Endothelial cell of umbilical vein (primary cell): ENCODE data around the gene STXBP5L. TPM values are rescaled to one million over a fixed set of nuclear protein-coding genes. Genes with fewer than 3 reads are reported as not detected.

ENCODE experiments used
- BruUV-seq: library from RNA; stranded (reverse); fragments of 400-500 nt; replicated peaks from 2 replicates; lab custom pipeline; 2021; lab: Mats Ljungman, UMichigan
- CTCF ChIA-PET: fragments of 300-600, 350-600 bp; sonication (Branson Sonifier 250); formaldehyde crosslinking; loops from one replicate; lab custom pipeline; 2021; ENCODE audit warnings: antibody characterized with exemption, inconsistent platforms; lab: Charles Lee
- POLR2A ChIA-PET: fragments of 300-600, 350-600 bp; sonication (Branson Sonifier 250); formaldehyde crosslinking; loops from one replicate; lab custom pipeline; 2021; ENCODE audit warnings: antibody characterized with exemption, inconsistent platforms; lab: Charles Lee
- DNase-seq: peaks from one replicate; pipeline ENCODE4 v3.0.0-alpha.2; 2011; ENCODE audit warnings: low read depth, low spot score
- FAIRE-seq: peaks from 2 replicates; lab custom pipeline; 2011; peaks lifted over from hg19 to GRCh38; lab: Jason Lieb, UNC
- H2AFZ ChIP-seq: 2 replicates; pipeline ENCODE4 v1.6.0; 2012; ENCODE audit warnings: low read depth, low read length, control low read depth, inconsistent platforms
- H3K27ac ChIP-seq: 2 replicates; pipeline ENCODE4 v1.5.1; 2011; ENCODE audit warnings: low read depth, mild to moderate bottlenecking, control low read depth, low read length, moderate library complexity; ENCODE audit not compliant: insufficient read depth
- H3K27me3 ChIP-seq, 2 experiments: 2 replicates each; pipeline versions ENCODE4 v1.6.0 to v1.6.1; 2011; ENCODE audit warnings: low read length in 2 of 2, mixed read lengths in 1 of 2; ENCODE audit not compliant: control insufficient read depth in 2 of 2, insufficient read depth in 2 of 2
- H3K36me3 ChIP-seq, 2 experiments: 2 replicates in 1 of 2; 3 replicates in 1 of 2; pipeline ENCODE4 v1.5.1; 2011; ENCODE audit warnings: low read length in 2 of 2, mild to moderate bottlenecking in 1 of 2, moderate library complexity in 1 of 2; ENCODE audit not compliant: control insufficient read depth in 2 of 2, insufficient read depth in 2 of 2; ENCODE audit errors: extremely low read depth in 1 of 2
- H3K4me1 ChIP-seq: 3 replicates; pipeline ENCODE4 v1.5.1; 2011; ENCODE audit warnings: mild to moderate bottlenecking, low read length; ENCODE audit not compliant: control insufficient read depth, insufficient read depth; ENCODE audit errors: extremely low read depth
- H3K4me2 ChIP-seq: 2 replicates; pipeline ENCODE4 v1.6.1; 2011; ENCODE audit warnings: low read length, control low read depth, mixed read lengths; ENCODE audit not compliant: insufficient read depth
- H3K4me3 ChIP-seq, 3 experiments: fragments of 200-600 bp in 1 of 3; sonication (generic), shearing (Covaris generic) in 1 of 3; replicated peaks in 1 of 3; 2 replicates each; pipeline ENCODE4 v1.5.1; 2011 to 2016; ENCODE audit warnings: control low read depth in 3 of 3, low read length in 3 of 3, mild to moderate bottlenecking in 2 of 3, inconsistent platforms in 1 of 3, low read depth in 1 of 3, moderate library complexity in 1 of 3; ENCODE audit not compliant: insufficient read depth in 1 of 3
- H3K79me2 ChIP-seq: 2 replicates; pipeline ENCODE4 v1.6.0; 2012; ENCODE audit warnings: low read length, inconsistent platforms; ENCODE audit not compliant: control insufficient read depth, insufficient read depth
- H3K9ac ChIP-seq: replicated peaks from 2 replicates; pipeline ENCODE3; 2011; ENCODE audit warnings: low read length, control low read depth; ENCODE audit not compliant: insufficient read depth; ENCODE audit errors: extremely low read depth
- H3K9me1 ChIP-seq: replicated peaks from 3 replicates; pipeline ENCODE4 v1.6.0; 2011; ENCODE audit warnings: mild to moderate bottlenecking, low read length; ENCODE audit not compliant: control insufficient read depth, insufficient read depth; ENCODE audit errors: extremely low read depth
- H3K9me3 ChIP-seq: replicated peaks from 2 replicates; pipeline ENCODE4 v1.5.1; 2012; ENCODE audit warnings: low read length, inconsistent platforms; ENCODE audit not compliant: control insufficient read depth, insufficient read depth
- H4K20me1 ChIP-seq: replicated peaks from 2 replicates; pipeline ENCODE3; 2011; ENCODE audit warnings: mild to moderate bottlenecking, low read length; ENCODE audit not compliant: control insufficient read depth, insufficient read depth; ENCODE audit errors: extremely low read depth
- EZH2 ChIP-seq: IDR thresholded peaks from 2 replicates; pipeline ENCODE4 v1.6.1; 2012; ENCODE audit warnings: borderline replicate concordance, low read depth, mild to moderate bottlenecking, moderate library complexity, low read length, inconsistent platforms; ENCODE audit not compliant: severe bottlenecking
- FOS ChIP-seq: IDR thresholded peaks from 2 replicates; pipeline ENCODE4 v1.6.1; 2011; ENCODE audit warnings: mild to moderate bottlenecking, low read length, moderate library complexity, borderline replicate concordance; ENCODE audit not compliant: insufficient read depth
- GATA2 ChIP-seq: IDR thresholded peaks from 2 replicates; pipeline ENCODE4 v1.7.0; 2011; ENCODE audit warnings: low read depth, mild to moderate bottlenecking, moderate library complexity, mixed read lengths, low read length; ENCODE audit not compliant: insufficient read length, insufficient read depth
- JUN ChIP-seq: IDR thresholded peaks from 2 replicates; pipeline ENCODE4 v1.6.1; 2011; ENCODE audit warnings: borderline replicate concordance, low read depth; ENCODE audit not compliant: insufficient read length, insufficient read depth
- MYC ChIP-seq: IDR thresholded peaks from one replicate; pipeline ENCODE4 v1.6.1; 2011; ENCODE audit warnings: mild to moderate bottlenecking, low read depth, low read length
- POLR2A ChIP-seq: IDR thresholded peaks from 2 replicates; pipeline ENCODE4 v1.6.1; 2012; ENCODE audit warnings: low read depth, mild to moderate bottlenecking, control low read depth, low read length
- POLR2AphosphoS5 ChIP-seq: IDR thresholded peaks from 2 replicates; pipeline ENCODE4 v1.6.1; 2012; ENCODE audit warnings: low read depth, mild to moderate bottlenecking, control low read depth, low read length, moderate library complexity; ENCODE audit not compliant: insufficient read depth
- dilution Hi-C: fragments of 300-500 bp; cut with MboI; formaldehyde crosslinking; loops from one replicate; pipeline ENCODE4 v1.15.0; 2019; ENCODE audit warnings: low sequenced_read_pairs; ENCODE audit not compliant: extremely low pct_ligation_motif_present
- intact Hi-C: fragments of 100-400 bp; cut with micrococcal nuclease; formaldehyde crosslinking; loops from one replicate; pipeline ENCODE4 v1.10.0; 2022
- polyA plus RNA-seq, 4 experiments: library from polyadenylated mRNA; depleted of rRNA in 3 of 4; stranded (reverse) in 3 of 4; unstranded in 1 of 4; fragments of >200 nt; gene quantifications; 2 replicates each; pipeline versions ENCODE4 v1.2.1 to v1.2.3, GENCODE V29; 2011 to 2012; ENCODE audit warnings: missing spikeins in 1 of 4
- total RNA-seq: library from RNA; stranded (reverse); gene quantifications from 2 replicates; pipeline ENCODE4 v1.2.3, GENCODE V29; 2021
- TF ChIP-seq, protein P1 (sequence below), 2 donors: IDR thresholded peaks; 1 replicate in 1 of 2; 2 replicates in 1 of 2; pipeline ENCODE4 v1.5.1; 2011; ENCODE audit warnings: low read length in 2 of 2, mild to moderate bottlenecking in 2 of 2, moderate library complexity in 2 of 2, control low read depth in 1 of 2, inconsistent platforms in 1 of 2, low read depth in 1 of 2; ENCODE audit not compliant: insufficient read depth in 1 of 2; ENCODE audit errors: extremely low read depth in 1 of 2
- TF ChIP-seq, protein P2 (sequence below): IDR thresholded peaks from 2 replicates; pipeline ENCODE4 v1.6.1; 2011; ENCODE audit not compliant: insufficient read depth, insufficient read length

The STXBP5L gene
- total and polyA plus RNA-seq, 2 donors (not counting 3 experiments of a cell fraction or from before 2014, with no cell fraction given) = not detected

DNA sequence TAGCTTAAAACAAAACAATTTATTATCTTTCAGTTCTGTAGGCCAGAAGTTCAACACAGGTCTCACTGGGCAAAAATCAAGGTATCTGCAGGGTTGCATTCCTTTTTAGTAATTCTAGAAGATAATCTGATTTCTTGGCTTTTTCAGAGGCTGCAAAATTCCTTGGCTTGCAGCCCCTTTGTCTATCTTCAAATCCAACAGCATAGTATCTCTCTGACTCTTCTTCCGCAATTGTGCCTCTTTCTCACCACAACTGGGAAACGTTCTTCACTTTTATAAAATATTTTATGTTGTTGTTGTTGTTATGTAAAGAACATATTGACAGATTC, 218.7 kb downstream of the STXBP5L start:
- H4K20me1 ChIP-seq = no peaks in the 10 kb centered on the region
- H3K9me1 ChIP-seq = no peaks in the 10 kb centered on the region
- H3K4me3 ChIP-seq = no peak overlapping the region
- POLR2A ChIA-PET = no interaction called here
- dilution Hi-C loops = no loop called here
- no peaks in the 10 kb centered on the region for H3K4me1 ChIP-seq
- no peak overlapping the region for H3K9ac ChIP-seq
- no peaks in the 10 kb centered on the region for H3K27me3 ChIP-seq
- FAIRE-seq = no peak
- no peak for TF ChIP-seq EZH2
- no peak for TF ChIP-seq POLR2A
- TF ChIP-seq POLR2AphosphoS5 = no peak
- no peak for TF ChIP-seq GATA2
- no peak for TF ChIP-seq MYC
- TF ChIP-seq, protein P1, sequence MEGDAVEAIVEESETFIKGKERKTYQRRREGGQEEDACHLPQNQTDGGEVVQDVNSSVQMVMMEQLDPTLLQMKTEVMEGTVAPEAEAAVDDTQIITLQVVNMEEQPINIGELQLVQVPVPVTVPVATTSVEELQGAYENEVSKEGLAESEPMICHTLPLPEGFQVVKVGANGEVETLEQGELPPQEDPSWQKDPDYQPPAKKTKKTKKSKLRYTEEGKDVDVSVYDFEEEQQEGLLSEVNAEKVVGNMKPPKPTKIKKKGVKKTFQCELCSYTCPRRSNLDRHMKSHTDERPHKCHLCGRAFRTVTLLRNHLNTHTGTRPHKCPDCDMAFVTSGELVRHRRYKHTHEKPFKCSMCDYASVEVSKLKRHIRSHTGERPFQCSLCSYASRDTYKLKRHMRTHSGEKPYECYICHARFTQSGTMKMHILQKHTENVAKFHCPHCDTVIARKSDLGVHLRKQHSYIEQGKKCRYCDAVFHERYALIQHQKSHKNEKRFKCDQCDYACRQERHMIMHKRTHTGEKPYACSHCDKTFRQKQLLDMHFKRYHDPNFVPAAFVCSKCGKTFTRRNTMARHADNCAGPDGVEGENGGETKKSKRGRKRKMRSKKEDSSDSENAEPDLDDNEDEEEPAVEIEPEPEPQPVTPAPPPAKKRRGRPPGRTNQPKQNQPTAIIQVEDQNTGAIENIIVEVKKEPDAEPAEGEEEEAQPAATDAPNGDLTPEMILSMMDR (IDR thresholded peaks at IDR 0.05; ENCODE audit: extremely low read depth in 1 of 2, insufficient read depth in 1 of 2, low read depth in 1 of 2, low read length in 2 of 2) = no peak
- TF ChIP-seq, protein P2, sequence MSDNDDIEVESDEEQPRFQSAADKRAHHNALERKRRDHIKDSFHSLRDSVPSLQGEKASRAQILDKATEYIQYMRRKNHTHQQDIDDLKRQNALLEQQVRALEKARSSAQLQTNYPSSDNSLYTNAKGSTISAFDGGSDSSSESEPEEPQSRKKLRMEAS = no peak
- no peak for TF ChIP-seq FOS
- no peak for TF ChIP-seq JUN
- no peaks in the 10 kb centered on the region for H3K79me2 ChIP-seq
- no peaks in the 10 kb centered on the region for H3K9me3 ChIP-seq
- H3K4me2 ChIP-seq = no peak overlapping the region
- no peak for DNase-seq
- intact Hi-C loops = no loop called here
- no peak overlapping the region for H2AFZ ChIP-seq
- BruUV-seq = no TSS peak
- CTCF ChIA-PET = no interaction called here
- H3K27ac ChIP-seq = no peak overlapping the region
- no peaks in the 10 kb centered on the region for H3K36me3 ChIP-seq
